Peyer's patch (tissue), 4 donors: ENCODE results near the gene NKX1-1.

Source experiments
- POLR2A ChIP-seq, 2 donors: fragments of 450-650 bp; IDR thresholded peaks; one replicate each; pipeline ENCODE4 v1.5.1; 2017; ENCODE audit warnings: antibody characterized with exemption in 2 of 2, mild to moderate bottlenecking in 2 of 2, moderate library complexity in 2 of 2
- TF ChIP-seq, protein P1 (sequence below), 6 experiments: fragments of 450-650 bp in 4 of 6; fragments of 200-600 bp in 2 of 6; sonication (generic) in 1 of 6; IDR thresholded peaks; one replicate each; pipeline ENCODE4 v1.5.1; 2017 to 2019; ENCODE audit warnings: antibody characterized with exemption in 6 of 6, mild to moderate bottlenecking in 3 of 6, moderate library complexity in 1 of 6

- TF ChIP-seq, protein P1, sequence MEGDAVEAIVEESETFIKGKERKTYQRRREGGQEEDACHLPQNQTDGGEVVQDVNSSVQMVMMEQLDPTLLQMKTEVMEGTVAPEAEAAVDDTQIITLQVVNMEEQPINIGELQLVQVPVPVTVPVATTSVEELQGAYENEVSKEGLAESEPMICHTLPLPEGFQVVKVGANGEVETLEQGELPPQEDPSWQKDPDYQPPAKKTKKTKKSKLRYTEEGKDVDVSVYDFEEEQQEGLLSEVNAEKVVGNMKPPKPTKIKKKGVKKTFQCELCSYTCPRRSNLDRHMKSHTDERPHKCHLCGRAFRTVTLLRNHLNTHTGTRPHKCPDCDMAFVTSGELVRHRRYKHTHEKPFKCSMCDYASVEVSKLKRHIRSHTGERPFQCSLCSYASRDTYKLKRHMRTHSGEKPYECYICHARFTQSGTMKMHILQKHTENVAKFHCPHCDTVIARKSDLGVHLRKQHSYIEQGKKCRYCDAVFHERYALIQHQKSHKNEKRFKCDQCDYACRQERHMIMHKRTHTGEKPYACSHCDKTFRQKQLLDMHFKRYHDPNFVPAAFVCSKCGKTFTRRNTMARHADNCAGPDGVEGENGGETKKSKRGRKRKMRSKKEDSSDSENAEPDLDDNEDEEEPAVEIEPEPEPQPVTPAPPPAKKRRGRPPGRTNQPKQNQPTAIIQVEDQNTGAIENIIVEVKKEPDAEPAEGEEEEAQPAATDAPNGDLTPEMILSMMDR (IDR thresholded peaks at IDR 0.05) = no peak
- TF ChIP-seq POLR2A (IDR thresholded peaks at IDR 0.05) = no peak
Measured at GRCh38 chr4:1354983-1355275, 51.3 kb downstream of the NKX1-1 start.
